K562 (cell line): ENCODE data around the gene GATA1. TPM values are rescaled to one million over a fixed set of nuclear protein-coding genes. Genes with fewer than 3 reads are reported as not detected.

Source experiments
- BCL6 ChIP-seq: fragments of 250-450 bp; sonication (Bioruptor Pico); IDR thresholded peaks from 2 replicates; pipeline ENCODE4 v1.4.0; 2020
- BRD9 ChIP-seq: fragments of 450-650 bp; IDR thresholded peaks from 2 replicates; pipeline ENCODE4 v1.6.1; 2018; ENCODE audit warnings: low read depth; ENCODE audit not compliant: partially characterized antibody
- CBX2 ChIP-seq: fragments of 200-600 bp; sonication (generic); IDR thresholded peaks from one replicate; pipeline ENCODE4 v1.6.1; 2012; ENCODE audit warnings: mild to moderate bottlenecking, low read length, inconsistent platforms; ENCODE audit not compliant: insufficient read depth, poor library complexity, severe bottlenecking
- FOXP4 ChIP-seq: sonication (generic); formaldehyde crosslinking; IDR thresholded peaks from 2 replicates; pipeline ENCODE4 v1.8.0; 2022; ENCODE audit warnings: mild to moderate bottlenecking, missing genetic modification reagents, borderline replicate concordance
- IRF2 ChIP-seq: sonication (generic); formaldehyde crosslinking; IDR thresholded peaks from 2 replicates; pipeline ENCODE4 v1.8.1; 2022; ENCODE audit warnings: mild to moderate bottlenecking, missing genetic modification reagents
- KHSRP ChIP-seq: fragments of 450-650 bp; IDR thresholded peaks from 2 replicates; pipeline ENCODE4 v1.6.1; 2017
- LEF1 ChIP-seq: fragments of 450-650 bp; IDR thresholded peaks from 2 replicates; pipeline ENCODE4 v1.6.1; 2016; ENCODE audit warnings: mild to moderate bottlenecking
- MEF2D ChIP-seq: conservative IDR thresholded peaks from 2 replicates; pipeline ENCODE4 v1.6.1; 2016; ENCODE audit warnings: low read depth, missing genetic modification characterization, missing compliant biosample characterization
- MYNN ChIP-seq, 2 experiments: sonication (generic); formaldehyde crosslinking in 1 of 2; IDR thresholded peaks; 2 replicates each; pipeline versions ENCODE4 v1.5.0 to v1.6.1; 2016 to 2020; ENCODE audit warnings: antibody characterized with exemption in 1 of 2, missing genetic modification reagents in 1 of 2
- NRF1 ChIP-seq, 2 experiments: fragments of 450-650 bp; IDR thresholded peaks in 1 of 2; conservative IDR thresholded peaks in 1 of 2; 2 replicates each; pipeline ENCODE4 v1.6.1; 2014; ENCODE audit warnings: mild to moderate bottlenecking in 2 of 2
- PRPF4 ChIP-seq: fragments of 200-400 bp; formaldehyde crosslinking; IDR thresholded peaks from one replicate; pipeline ENCODE4 v1.6.1; 2017; ENCODE audit warnings: low read length, low read depth, mild to moderate bottlenecking; ENCODE audit not compliant: insufficient read depth, poor library complexity, severe bottlenecking
- RBM17 ChIP-seq: fragments of 200-400 bp; formaldehyde crosslinking; IDR thresholded peaks from 2 replicates; pipeline ENCODE4 v1.6.1; 2017; ENCODE audit warnings: low read depth, mild to moderate bottlenecking, low read length, borderline replicate concordance
- SIN3B ChIP-seq: fragments of 450-650 bp; IDR thresholded peaks from 2 replicates; pipeline ENCODE4 v1.6.1; 2017; ENCODE audit warnings: low read depth, mild to moderate bottlenecking, moderate library complexity
- SMARCA4 ChIP-seq: fragments of 450-650 bp; IDR thresholded peaks from 2 replicates; pipeline ENCODE4 v1.6.1; 2016
- TEAD1 ChIP-seq, 2 experiments: fragments of 450-650 bp in 1 of 2; sonication (generic) in 1 of 2; formaldehyde crosslinking; IDR thresholded peaks; 2 replicates each; pipeline versions ENCODE4 v1.4.0 to v1.8.0; 2020 to 2022; ENCODE audit warnings: mild to moderate bottlenecking in 2 of 2, missing genetic modification reagents in 1 of 2
- XRCC3 ChIP-seq: fragments of 450-650 bp; IDR thresholded peaks from 2 replicates; pipeline ENCODE4 v1.6.1; 2017; ENCODE audit warnings: mild to moderate bottlenecking, moderate library complexity
- ZNF318 ChIP-seq, 2 experiments: fragments of 450-650 bp; IDR thresholded peaks; 2 replicates each; pipeline ENCODE4 v1.6.1; 2016; ENCODE audit warnings: mild to moderate bottlenecking in 2 of 2, borderline replicate concordance in 1 of 2, low read depth in 1 of 2, moderate library complexity in 1 of 2
- ZNF354B ChIP-seq: fragments of 250-450 bp; sonication (Bioruptor Pico); IDR thresholded peaks from 2 replicates; pipeline ENCODE4 v1.4.0; 2020
- ZNF75A ChIP-seq: fragments of 450-650 bp; formaldehyde crosslinking; IDR thresholded peaks from 2 replicates; pipeline ENCODE4 v1.4.0; 2020; ENCODE audit warnings: mild to moderate bottlenecking
- ZSCAN32 ChIP-seq: fragments of 450-650 bp; formaldehyde crosslinking; IDR thresholded peaks from 2 replicates; pipeline ENCODE4 v1.4.0; 2020; ENCODE audit warnings: mild to moderate bottlenecking, moderate library complexity
- polyA plus RNA-seq, 8 experiments: library from polyadenylated mRNA; depleted of rRNA in 4 of 8; stranded (reverse) in 5 of 8; unstranded in 3 of 8; fragments of >200 nt; fragmentation: Nextera tagmentation in 2 of 8; fragmentation: Illumina TruSeq in 1 of 8; extraction: Ambion mirVana in 2 of 8; extraction: Trizol in 1 of 8; gene quantifications; 2 replicates each; pipeline versions ENCODE4 v1.2.1 to v1.2.3, GENCODE V29; 2011 to 2014; ENCODE audit warnings: inconsistent platforms in 1 of 8, missing spikeins in 1 of 8
- total RNA-seq, 7 experiments: library from RNA; depleted of rRNA in 6 of 7; stranded (reverse); fragments of >200 nt in 6 of 7; fragmentation: Illumina TruSeq in 2 of 7; extraction: Trizol in 2 of 7; gene quantifications; 2 replicates each; pipeline versions ENCODE4 v1.2.1 to v1.2.3, GENCODE V29; 2011 to 2021; ENCODE audit warnings: low replicate concordance in 1 of 7

GATA1 gene
- total and polyA plus RNA-seq, 9 of the 15 experiments (the other 6 are each of a cell fraction or from before 2014, with no cell fraction given), result 11.9 to 291 (median 116) TPM

- no peak for TF ChIP-seq PRPF4
- no peak for TF ChIP-seq ZNF354B (CRISPR knock-in tag)
- TF ChIP-seq TEAD1 (CRISPR knock-in tag; IDR thresholded peaks at IDR 0.05), result no peak; a peak in 1 of 4 replicates
- TF ChIP-seq BRD9, result no peak
- TF ChIP-seq NRF1 (conservative IDR thresholded peaks at IDR 0.05 in 1 of 2, IDR thresholded peaks at IDR 0.05 in 1 of 2), result no peak
- no peak for TF ChIP-seq BCL6
- peak; percentile 79 for TF ChIP-seq MYNN (IDR thresholded peaks at IDR 0.05)
- TF ChIP-seq MYNN (CRISPR knock-in tag; IDR thresholded peaks at IDR 0.05), result no peak
- TF ChIP-seq FOXP4 (CRISPR knock-in tag), result no peak
- TF ChIP-seq KHSRP, result no peak
- no peak for TF ChIP-seq RBM17
- TF ChIP-seq CBX2, result no peak
- TF ChIP-seq ZNF318 (IDR thresholded peaks at IDR 0.05; ENCODE audit: borderline replicate concordance in 1 of 2, low read depth in 1 of 2), result no peak
- TF ChIP-seq IRF2 (CRISPR knock-in tag), result no peak
- no peak for TF ChIP-seq SIN3B
- no peak for TF ChIP-seq LEF1
- TF ChIP-seq SMARCA4, result peak; percentile 60; the same call in 1 of the 2 replicates
- no peak for TF ChIP-seq ZSCAN32 (CRISPR knock-in tag)
- TF ChIP-seq ZNF75A (CRISPR knock-in tag), result no peak
- TF ChIP-seq MEF2D (tag), result no peak
- TF ChIP-seq XRCC3, result no peak
Observed at GRCh38 chrX:48794911-48795515, 8.6 kb downstream of the GATA1 start (continued).
